Osteoblast (primary cell): ENCODE measurements around the gene RBL1. TPM values are rescaled to one million over a fixed set of nuclear protein-coding genes. Genes with fewer than 3 reads are reported as not detected.

Experiments
- DNase-seq: peaks from one replicate; pipeline ENCODE4 v3.0.0; 2011; ENCODE audit warnings: low spot score, mixed read lengths; ENCODE audit not compliant: insufficient read length; ENCODE audit errors: missing footprints
- H2AFZ ChIP-seq: 2 replicates; pipeline ENCODE4 v1.6.0; 2011; ENCODE audit warnings: mild to moderate bottlenecking, low read length
- H3K27ac ChIP-seq: 2 replicates; pipeline ENCODE4 v1.5.1; 2011; ENCODE audit warnings: mild to moderate bottlenecking, low read depth, low read length, moderate library complexity
- H3K27me3 ChIP-seq: 2 replicates; pipeline ENCODE4 v1.6.0; 2012; ENCODE audit warnings: mild to moderate bottlenecking, control low read depth, inconsistent platforms, low read length, moderate library complexity; ENCODE audit not compliant: insufficient read depth
- H3K36me3 ChIP-seq: 2 replicates; pipeline ENCODE4 v1.5.1; 2011; ENCODE audit warnings: mild to moderate bottlenecking, low read length, control low read depth, moderate library complexity; ENCODE audit not compliant: insufficient read depth
- H3K4me1 ChIP-seq: 2 replicates; pipeline ENCODE4 v1.5.1; 2011; ENCODE audit warnings: mild to moderate bottlenecking, low read length, control low read depth, moderate library complexity; ENCODE audit not compliant: insufficient read depth
- H3K4me2 ChIP-seq: 2 replicates; pipeline ENCODE4 v1.6.0; 2011; ENCODE audit warnings: mild to moderate bottlenecking, low read length; ENCODE audit not compliant: insufficient read depth
- H3K4me3 ChIP-seq: fragments of 200-600 bp; sonication (generic); 3 replicates; pipeline ENCODE4 v1.5.1; 2012; ENCODE audit warnings: mild to moderate bottlenecking, low read length, inconsistent platforms; ENCODE audit not compliant: insufficient read depth
- H3K79me2 ChIP-seq: 2 replicates; pipeline ENCODE4 v1.6.0; 2012; ENCODE audit warnings: mild to moderate bottlenecking, low read length, control low read depth, inconsistent platforms; ENCODE audit not compliant: insufficient read depth
- H3K9me3 ChIP-seq: 2 replicates; pipeline ENCODE4 v1.5.1; 2011; ENCODE audit warnings: low read depth, low read length, control low read depth
- H4K20me1 ChIP-seq: 2 replicates; pipeline ENCODE4 v1.6.0; 2012; ENCODE audit warnings: mild to moderate bottlenecking, low read length, control low read depth; ENCODE audit not compliant: insufficient read depth
- total RNA-seq: library from RNA; depleted of rRNA; stranded (reverse); fragments of >200 nt; gene quantifications from 2 replicates; pipeline ENCODE4 v1.2.3, GENCODE V29; 2012
- TF ChIP-seq, protein P1 (sequence below): IDR thresholded peaks from 2 replicates; pipeline ENCODE4 v1.5.1; 2011; ENCODE audit warnings: mild to moderate bottlenecking, low read depth, low read length, moderate library complexity; ENCODE audit errors: extremely low read depth

The RBL1 gene
- total RNA-seq, 1 donor = 9.8 TPM

DNA sequence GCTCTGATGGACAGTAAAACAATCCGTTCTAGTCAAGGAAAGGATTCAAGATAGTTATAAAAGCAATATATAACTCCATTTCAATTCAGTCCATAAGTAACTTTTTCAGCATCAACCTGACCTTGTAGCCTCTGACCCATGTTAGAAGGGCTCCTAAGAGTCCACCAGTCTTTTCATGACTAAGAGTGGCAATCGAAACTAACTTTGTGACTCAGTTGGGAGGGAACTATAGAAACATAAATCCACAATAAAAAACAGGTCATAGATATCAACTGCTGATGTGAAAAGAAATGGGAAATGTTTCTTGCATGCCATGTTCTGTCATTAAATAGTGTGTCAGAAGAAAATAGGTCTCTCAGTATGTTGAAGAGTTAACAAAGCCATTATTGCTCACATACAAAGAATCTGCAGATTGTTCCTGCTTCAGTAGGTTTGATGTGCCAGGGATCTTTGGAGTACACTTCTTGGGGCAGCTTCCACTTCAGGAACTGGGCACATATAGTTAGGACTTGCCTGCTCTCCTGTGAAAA, 16.2 kb upstream of the RBL1 start:
- H3K27me3 ChIP-seq = no peaks in the 10 kb centered on the region
- no peak overlapping the region for H2AFZ ChIP-seq
- H3K36me3 ChIP-seq = no peaks in the 10 kb centered on the region
- no peaks in the 10 kb centered on the region for H3K79me2 ChIP-seq
- peak; percentile 84 for DNase-seq
- H3K27ac ChIP-seq = no peak overlapping the region
- H3K9me3 ChIP-seq = no peaks in the 10 kb centered on the region
- no peaks in the 10 kb centered on the region for H4K20me1 ChIP-seq
- TF ChIP-seq, protein P1, sequence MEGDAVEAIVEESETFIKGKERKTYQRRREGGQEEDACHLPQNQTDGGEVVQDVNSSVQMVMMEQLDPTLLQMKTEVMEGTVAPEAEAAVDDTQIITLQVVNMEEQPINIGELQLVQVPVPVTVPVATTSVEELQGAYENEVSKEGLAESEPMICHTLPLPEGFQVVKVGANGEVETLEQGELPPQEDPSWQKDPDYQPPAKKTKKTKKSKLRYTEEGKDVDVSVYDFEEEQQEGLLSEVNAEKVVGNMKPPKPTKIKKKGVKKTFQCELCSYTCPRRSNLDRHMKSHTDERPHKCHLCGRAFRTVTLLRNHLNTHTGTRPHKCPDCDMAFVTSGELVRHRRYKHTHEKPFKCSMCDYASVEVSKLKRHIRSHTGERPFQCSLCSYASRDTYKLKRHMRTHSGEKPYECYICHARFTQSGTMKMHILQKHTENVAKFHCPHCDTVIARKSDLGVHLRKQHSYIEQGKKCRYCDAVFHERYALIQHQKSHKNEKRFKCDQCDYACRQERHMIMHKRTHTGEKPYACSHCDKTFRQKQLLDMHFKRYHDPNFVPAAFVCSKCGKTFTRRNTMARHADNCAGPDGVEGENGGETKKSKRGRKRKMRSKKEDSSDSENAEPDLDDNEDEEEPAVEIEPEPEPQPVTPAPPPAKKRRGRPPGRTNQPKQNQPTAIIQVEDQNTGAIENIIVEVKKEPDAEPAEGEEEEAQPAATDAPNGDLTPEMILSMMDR = no peak
- H3K4me2 ChIP-seq = no peak overlapping the region
- H3K4me1 ChIP-seq = no peaks in the 10 kb centered on the region
- no peak overlapping the region for H3K4me3 ChIP-seq

DNA sequence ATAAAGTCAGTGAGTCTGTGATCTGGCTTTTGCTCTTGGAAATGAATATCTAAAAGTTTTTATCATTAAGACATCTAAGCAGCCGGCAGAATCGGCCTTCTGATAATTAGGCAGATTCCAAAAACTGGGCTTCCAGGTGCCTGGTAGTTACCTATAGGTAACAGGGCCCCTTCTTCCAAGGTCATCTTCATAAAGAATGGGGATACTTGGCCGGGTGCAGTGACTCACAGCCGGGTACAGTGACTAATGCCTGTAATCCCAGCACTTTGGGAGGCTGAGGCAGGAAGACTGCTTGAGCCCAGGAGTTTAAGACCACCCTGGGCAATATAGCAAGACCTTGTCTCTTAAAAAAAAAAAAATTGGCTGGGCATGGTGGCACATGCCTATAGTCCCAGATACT, 12.9 kb upstream of the RBL1 start:
- Histone ChIP-seq H3K27me3 (no peaks in the 10 kb centered on the region), H3K9me3 (no peaks in the 10 kb centered on the region), H3K4me2 (no peak overlapping the region), H3K4me3 (no peak overlapping the region), H2AFZ (no peak overlapping the region), H3K36me3 (no peaks in the 10 kb centered on the region), H3K4me1 (no peaks in the 10 kb centered on the region), H3K27ac (no peak overlapping the region), H4K20me1 (no peaks in the 10 kb centered on the region), H3K79me2 (no peaks in the 10 kb centered on the region)
- DNase-seq = no peak
- TF ChIP-seq, protein P1 = no peak

DNA sequence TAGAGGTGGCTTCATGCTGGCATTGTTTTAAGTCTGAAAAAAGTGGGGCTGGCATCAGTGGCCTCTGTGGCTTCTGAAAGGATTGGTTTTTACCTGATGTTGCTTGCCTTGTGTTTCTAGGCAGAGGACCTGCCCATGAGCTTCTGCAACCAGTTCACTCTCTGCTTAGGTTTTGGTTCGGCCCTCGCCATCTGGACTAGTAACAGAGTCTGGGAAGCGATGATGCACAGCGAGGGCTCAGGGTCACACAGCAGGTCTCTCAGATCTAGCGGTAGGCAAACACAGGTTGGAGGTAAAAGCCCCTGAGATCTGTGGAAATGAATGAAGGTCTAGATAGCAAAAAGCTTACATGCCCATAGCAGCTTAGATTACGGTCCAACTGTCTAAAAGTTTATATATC, 6.8 kb upstream of the RBL1 start:
- no peak overlapping the region for H3K27ac ChIP-seq
- TF ChIP-seq, protein P1 = no peak
- no peaks in the 10 kb centered on the region for H3K79me2 ChIP-seq
- H3K4me3 ChIP-seq = no peak overlapping the region
- no peaks in the 10 kb centered on the region for H4K20me1 ChIP-seq
- no peak overlapping the region for H3K4me2 ChIP-seq
- H3K4me1 ChIP-seq = peaks cover 10% of the 10 kb centered on the region
- no peaks in the 10 kb centered on the region for H3K36me3 ChIP-seq
- no peak for DNase-seq
- peak overlapping the region; percentile 6 for H2AFZ ChIP-seq
- no peaks in the 10 kb centered on the region for H3K27me3 ChIP-seq
- H3K9me3 ChIP-seq = no peaks in the 10 kb centered on the region

DNA sequence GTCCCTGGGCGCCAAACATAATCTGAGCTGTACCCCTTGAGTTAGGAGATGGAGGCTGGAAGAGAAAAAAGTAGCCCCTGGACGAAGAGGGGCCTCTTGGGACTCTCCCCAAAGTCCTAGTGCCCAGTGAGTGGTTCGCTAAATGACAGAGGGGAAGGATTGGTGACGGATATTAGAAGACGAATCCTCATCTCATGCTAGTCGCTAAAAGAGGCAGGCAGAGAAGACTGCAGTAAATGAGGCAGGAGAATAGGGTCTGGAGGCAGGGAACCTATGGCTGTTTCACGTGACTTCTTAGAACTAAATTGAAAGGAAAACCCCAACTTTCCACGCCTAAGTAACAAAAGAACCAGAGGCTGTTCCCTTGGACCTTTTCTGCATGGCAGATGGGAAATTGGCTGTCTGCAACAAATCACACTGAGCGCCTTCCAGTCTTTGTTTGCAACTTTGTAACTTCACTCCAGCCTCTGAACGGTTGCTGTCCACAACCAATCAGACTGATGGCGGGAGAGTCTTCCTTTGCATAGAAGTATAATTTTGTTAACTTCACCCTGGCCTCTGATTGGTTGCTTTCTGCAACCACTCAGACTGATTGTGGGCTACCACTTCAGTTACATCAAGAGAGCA, 731 bp upstream of the RBL1 start:
- Histone ChIP-seq H3K9me3 (no peaks in the 10 kb centered on the region), H3K79me2 (peaks cover 42% of the 10 kb centered on the region), H3K4me2 (peak overlapping the region; percentile 100), H3K36me3 (no peaks in the 10 kb centered on the region), H4K20me1 (no peaks in the 10 kb centered on the region), H3K27me3 (no peaks in the 10 kb centered on the region), H2AFZ (peak overlapping the region; percentile 99), H3K27ac (no peak overlapping the region), H3K4me1 (peaks cover 11% of the 10 kb centered on the region), H3K4me3 (peak overlapping the region; percentile 87)
- TF ChIP-seq, protein P1 = no peak
- DNase-seq = no peak
